Measurements from ENCODE around the gene SLC7A6. TPM values are rescaled to one million over a fixed set of nuclear protein-coding genes. Genes with fewer than 3 reads are reported as not detected.

SLC7A6 gene
- total and polyA plus RNA-seq, 10 of the 15 experiments (the other 5 are each of a cell fraction or from before 2014, with no cell fraction given), result 8.2 to 60.4 (median 28.6) TPM

DNA sequence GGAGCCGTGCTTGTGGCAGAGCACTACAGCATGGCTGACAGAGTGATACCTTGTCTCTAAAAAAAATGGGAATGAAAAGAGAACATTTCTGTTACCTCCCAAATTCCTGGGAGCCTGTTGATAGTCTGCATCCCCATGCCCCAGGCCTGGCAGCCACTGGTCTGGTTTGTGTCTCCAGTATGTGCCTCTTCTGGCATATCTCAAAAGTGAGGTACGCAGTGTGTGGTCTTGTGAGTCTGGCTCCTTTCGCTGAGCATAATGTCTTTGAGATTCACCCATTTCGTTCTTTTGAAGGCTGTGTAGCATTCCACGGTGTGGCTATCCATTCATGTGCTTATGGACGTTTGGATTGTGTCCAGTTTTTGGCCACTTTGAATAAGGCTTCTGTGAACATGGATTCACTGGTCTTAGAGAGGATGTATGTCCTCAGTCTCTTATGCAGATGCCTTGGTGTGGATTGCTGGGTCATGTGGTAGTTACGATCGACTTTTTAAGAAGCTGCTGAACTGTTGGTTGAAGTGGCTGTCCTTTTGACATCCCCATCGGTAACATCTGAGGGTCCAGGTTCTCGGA, 85.6 kb downstream of the SLC7A6 start (continued):
- TF ChIP-seq, protein P1, sequence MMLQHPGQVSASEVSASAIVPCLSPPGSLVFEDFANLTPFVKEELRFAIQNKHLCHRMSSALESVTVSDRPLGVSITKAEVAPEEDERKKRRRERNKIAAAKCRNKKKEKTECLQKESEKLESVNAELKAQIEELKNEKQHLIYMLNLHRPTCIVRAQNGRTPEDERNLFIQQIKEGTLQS (IDR thresholded peaks at IDR 0.05; ENCODE audit: borderline replicate concordance, extremely low read depth, low read depth, low read length), result no peak
- TF ChIP-seq KDM1A (IDR thresholded peaks at IDR 0.05; ENCODE audit: borderline replicate concordance) (no peak), BCL11A (IDR thresholded peaks at IDR 0.05; ENCODE audit: low read depth, low read length) (no peak)

DNA sequence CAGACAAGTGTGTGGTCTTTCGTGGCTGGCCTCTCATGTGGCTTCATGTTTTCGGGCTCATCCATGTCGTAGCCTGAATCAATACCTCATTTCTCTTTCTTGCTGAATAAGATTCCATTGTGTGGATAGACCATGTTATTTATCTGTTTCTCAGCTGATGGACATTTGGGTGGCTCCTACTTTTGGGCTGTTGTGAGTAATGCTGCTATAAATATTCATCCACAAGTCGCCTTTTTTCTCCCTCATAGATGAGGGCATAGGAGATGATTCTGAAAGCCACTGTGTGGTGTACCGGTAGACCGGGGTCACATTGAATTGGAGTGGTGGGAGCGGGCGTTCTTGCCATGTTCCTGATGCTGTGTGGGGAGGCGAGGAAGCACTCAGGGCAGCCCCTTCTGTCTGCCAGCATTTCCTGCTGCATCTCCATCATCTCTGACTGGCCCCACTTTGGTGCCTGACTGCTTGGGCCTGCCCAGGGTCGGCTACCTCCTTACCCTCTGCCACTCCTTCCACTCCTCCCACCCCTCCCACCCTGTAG, 86.6 kb downstream of the SLC7A6 start:
- peaks cover 30 to 39% of the 10 kb centered on the region in 2 experiments for H3K36me3 ChIP-seq (ENCODE audit: control insufficient read depth in 2 of 2, insufficient read depth in 2 of 2, low read length in 1 of 2)
- BruUV-seq (replicated peaks), result no TSS peak
- in situ Hi-C loops (cut with MboI) (no loop called here), intact Hi-C loops (cut with micrococcal nuclease; ENCODE audit: unreplicated experiment) (no loop called here)
- RAD21 ChIA-PET (ENCODE audit: unreplicated experiment), result no interaction called here
- POLR2A ChIA-PET, result no interaction called here
- no peak overlapping the region for H3K4me3 ChIP-seq
- WGBS (ENCODE audit: insufficient coverage, insufficient replicate concordance, low lambda C conversion rate, missing lambda C conversion rate), result 94% methylated on average over 10 of the region's 10 CpGs
- TF ChIP-seq BHLHE40 (IDR thresholded peaks at IDR 0.05; ENCODE audit: borderline replicate concordance in 1 of 2, low read depth in 2 of 2, low read length in 1 of 2) (no peak), DPF2 (IDR thresholded peaks at IDR 0.05) (no peak), POLR2AphosphoS2 (IDR thresholded peaks at IDR 0.05; ENCODE audit: low read depth, low read length) (no peak), FOS (IDR thresholded peaks at IDR 0.05; ENCODE audit: borderline replicate concordance, extremely low read depth, insufficient read length) (no peak), POU2F2 (IDR thresholded peaks at IDR 0.05; ENCODE audit: borderline replicate concordance, low read depth, low read length) (no peak), PML (IDR thresholded peaks at IDR 0.05; ENCODE audit: low read length) (no peak), CREM (IDR thresholded peaks at IDR 0.05; ENCODE audit: low read depth) (no peak), ZSCAN29 (IDR thresholded peaks at IDR 0.05) (no peak), EZH2 (IDR thresholded peaks at IDR 0.05; ENCODE audit: borderline replicate concordance, control insufficient read depth, low read depth, low read length) (no peak), KAT2A (conservative IDR thresholded peaks at IDR 0.05; ENCODE audit: control insufficient read depth, low read depth, low read length) (no peak)
- TF ChIP-seq, protein P2, sequence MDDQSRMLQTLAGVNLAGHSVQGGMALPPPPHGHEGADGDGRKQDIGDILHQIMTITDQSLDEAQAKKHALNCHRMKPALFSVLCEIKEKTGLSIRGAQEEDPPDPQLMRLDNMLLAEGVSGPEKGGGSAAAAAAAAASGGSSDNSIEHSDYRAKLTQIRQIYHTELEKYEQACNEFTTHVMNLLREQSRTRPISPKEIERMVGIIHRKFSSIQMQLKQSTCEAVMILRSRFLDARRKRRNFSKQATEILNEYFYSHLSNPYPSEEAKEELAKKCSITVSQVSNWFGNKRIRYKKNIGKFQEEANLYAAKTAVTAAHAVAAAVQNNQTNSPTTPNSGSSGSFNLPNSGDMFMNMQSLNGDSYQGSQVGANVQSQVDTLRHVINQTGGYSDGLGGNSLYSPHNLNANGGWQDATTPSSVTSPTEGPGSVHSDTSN (IDR thresholded peaks at IDR 0.05; ENCODE audit: insufficient replicate concordance, low read depth, low read length), result no peak
- TF ChIP-seq, protein P3, sequence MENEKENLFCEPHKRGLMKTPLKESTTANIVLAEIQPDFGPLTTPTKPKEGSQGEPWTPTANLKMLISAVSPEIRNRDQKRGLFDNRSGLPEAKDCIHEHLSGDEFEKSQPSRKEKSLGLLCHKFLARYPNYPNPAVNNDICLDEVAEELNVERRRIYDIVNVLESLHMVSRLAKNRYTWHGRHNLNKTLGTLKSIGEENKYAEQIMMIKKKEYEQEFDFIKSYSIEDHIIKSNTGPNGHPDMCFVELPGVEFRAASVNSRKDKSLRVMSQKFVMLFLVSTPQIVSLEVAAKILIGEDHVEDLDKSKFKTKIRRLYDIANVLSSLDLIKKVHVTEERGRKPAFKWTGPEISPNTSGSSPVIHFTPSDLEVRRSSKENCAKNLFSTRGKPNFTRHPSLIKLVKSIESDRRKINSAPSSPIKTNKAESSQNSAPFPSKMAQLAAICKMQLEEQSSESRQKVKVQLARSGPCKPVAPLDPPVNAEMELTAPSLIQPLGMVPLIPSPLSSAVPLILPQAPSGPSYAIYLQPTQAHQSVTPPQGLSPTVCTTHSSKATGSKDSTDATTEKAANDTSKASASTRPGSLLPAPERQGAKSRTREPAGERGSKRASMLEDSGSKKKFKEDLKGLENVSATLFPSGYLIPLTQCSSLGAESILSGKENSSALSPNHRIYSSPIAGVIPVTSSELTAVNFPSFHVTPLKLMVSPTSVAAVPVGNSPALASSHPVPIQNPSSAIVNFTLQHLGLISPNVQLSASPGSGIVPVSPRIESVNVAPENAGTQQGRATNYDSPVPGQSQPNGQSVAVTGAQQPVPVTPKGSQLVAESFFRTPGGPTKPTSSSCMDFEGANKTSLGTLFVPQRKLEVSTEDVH (IDR thresholded peaks at IDR 0.05; ENCODE audit: low read depth, partially characterized antibody), result no peak
- TF ChIP-seq, protein P4, sequence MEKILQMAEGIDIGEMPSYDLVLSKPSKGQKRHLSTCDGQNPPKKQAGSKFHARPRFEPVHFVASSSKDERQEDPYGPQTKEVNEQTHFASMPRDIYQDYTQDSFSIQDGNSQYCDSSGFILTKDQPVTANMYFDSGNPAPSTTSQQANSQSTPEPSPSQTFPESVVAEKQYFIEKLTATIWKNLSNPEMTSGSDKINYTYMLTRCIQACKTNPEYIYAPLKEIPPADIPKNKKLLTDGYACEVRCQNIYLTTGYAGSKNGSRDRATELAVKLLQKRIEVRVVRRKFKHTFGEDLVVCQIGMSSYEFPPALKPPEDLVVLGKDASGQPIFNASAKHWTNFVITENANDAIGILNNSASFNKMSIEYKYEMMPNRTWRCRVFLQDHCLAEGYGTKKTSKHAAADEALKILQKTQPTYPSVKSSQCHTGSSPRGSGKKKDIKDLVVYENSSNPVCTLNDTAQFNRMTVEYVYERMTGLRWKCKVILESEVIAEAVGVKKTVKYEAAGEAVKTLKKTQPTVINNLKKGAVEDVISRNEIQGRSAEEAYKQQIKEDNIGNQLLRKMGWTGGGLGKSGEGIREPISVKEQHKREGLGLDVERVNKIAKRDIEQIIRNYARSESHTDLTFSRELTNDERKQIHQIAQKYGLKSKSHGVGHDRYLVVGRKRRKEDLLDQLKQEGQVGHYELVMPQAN (conservative IDR thresholded peaks at IDR 0.05), result no peak
- no peaks in the 10 kb centered on the region for H3K9me3 ChIP-seq (replicated peaks; ENCODE audit: control insufficient read depth, insufficient read depth, low read length)
- FAIRE-seq (no peak), ATAC-seq (no peak), DNase-seq (ENCODE audit: low read depth, low spot score) (no peak)
- CTCF ChIA-PET, result no interaction called here
- no peaks in the 10 kb centered on the region for H3K79me2 ChIP-seq (ENCODE audit: control insufficient read depth, insufficient read depth, low read length)
- H3K4me1 ChIP-seq (ENCODE audit: control insufficient read depth, insufficient read depth, low read length), result peaks cover 6% of the 10 kb centered on the region
- no peak overlapping the region for H3K9ac ChIP-seq (ENCODE audit: control insufficient read depth, insufficient read depth, low read length)
- H3K4me2 ChIP-seq (ENCODE audit: control insufficient read depth, insufficient read depth), result no peak overlapping the region
- no peak overlapping the region for H3K27ac ChIP-seq (ENCODE audit: control insufficient read depth, insufficient read depth)
- no peaks in the 10 kb centered on the region; the same call in 1 of the 2 replicates for H4K20me1 ChIP-seq (ENCODE audit: control insufficient read depth, insufficient read depth)
- SMC1A ChIA-PET (ENCODE audit: uncharacterized antibody, unreplicated experiment), result no interaction called here
- H3K27me3 ChIP-seq (replicated peaks in 1 of 2; ENCODE audit: control insufficient read depth in 2 of 2, insufficient read depth in 2 of 2, low read length in 1 of 2), result no peaks in the 10 kb centered on the region
- H2AFZ ChIP-seq (ENCODE audit: control insufficient read depth, low read depth, low read length), result no peak overlapping the region

Measured in GM12878 (cell line).